Smooth muscle cell of the brain vasculature (primary cell): ENCODE data around the gene RFT1.
"Not testable (repeated sequence)": the region's sequence is repeated elsewhere in the genome, so short reads cannot be mapped to it uniquely, and the experiment has no call there.

Experiments used
- DNase-seq: peaks from one replicate; pipeline ENCODE4 v3.0.0-alpha.2; 2012; ENCODE audit warnings: low read depth, low spot score

RFT1 gene

DNA sequence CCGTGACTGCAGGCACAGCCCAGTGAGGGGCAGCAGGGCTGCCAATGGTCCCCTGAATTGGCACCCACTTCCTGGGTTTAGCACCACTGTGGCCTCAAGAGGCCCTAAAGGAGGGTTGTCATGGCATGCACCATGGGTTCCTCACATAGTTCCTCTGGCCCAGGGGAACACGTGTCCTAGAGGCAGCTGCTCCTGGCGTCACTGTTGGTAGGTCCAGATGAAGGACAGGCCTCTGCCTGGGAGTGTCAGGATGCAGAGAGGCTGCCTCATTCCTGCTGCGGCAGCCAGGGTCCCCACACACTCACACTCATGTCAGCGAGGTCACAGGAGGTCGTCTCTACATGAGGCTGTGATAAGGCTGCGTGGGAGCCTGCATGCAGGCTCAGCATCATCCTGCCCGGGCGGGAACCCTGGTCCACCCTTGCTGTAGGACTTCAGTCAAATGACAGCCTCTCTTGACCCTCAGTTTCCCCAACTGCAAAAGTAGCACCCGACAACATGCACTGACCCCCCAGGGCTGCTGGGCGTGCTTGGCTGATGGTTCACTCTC, 58.3 kb downstream of the RFT1 start:
- no peak for DNase-seq

DNA sequence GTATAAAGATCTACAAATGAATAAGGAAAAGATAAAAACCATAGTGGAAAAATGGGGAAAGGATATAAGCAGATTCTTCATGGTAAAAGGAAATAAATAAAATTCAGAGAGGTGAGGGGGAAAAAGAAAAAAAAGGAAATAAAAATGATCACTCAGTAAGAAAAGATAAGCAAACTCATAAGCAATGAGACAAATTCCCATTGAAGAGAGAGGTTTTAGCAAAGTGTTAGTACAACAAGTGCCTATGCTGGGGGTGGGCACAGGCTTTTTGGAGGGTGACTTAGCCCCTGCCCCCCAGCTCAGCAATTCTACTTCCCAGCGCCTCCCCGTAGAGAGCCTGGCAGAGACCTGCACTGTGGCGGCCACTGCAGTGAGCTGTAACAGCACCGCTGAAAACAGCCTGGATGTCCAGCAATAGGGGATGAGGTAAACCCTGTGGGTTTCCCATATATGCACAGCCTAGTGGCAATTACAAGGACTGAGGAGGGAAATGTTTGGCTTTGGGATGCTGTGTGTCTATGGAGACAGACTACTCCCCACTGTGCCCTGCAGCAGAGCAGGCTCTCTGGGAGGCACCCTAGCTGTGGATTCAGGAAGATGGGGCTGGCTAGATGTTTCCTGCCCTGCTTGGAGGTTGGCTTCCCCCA, 60.7 kb downstream of the RFT1 start:
- DNase-seq: no peak

DNA sequence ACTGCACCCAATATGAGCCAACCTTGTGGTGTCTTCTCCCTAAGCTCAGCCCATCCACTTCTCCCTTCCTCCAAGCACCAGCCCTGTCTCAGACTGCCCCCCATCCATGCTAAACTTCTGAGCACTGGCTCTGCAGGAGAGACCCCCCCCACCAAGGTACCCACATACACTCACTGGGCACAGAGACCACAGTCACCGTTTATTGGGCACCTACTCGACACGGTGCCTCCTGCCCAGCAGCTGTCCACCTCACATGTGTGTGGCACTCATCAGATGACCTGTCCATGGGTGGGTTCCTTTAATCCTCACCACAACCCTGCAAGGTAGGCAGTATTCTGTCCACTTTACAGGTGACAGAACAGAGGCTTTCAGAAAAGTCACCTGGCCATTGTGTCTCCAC, 62.1 kb downstream of the RFT1 start:
- no peak for DNase-seq

DNA sequence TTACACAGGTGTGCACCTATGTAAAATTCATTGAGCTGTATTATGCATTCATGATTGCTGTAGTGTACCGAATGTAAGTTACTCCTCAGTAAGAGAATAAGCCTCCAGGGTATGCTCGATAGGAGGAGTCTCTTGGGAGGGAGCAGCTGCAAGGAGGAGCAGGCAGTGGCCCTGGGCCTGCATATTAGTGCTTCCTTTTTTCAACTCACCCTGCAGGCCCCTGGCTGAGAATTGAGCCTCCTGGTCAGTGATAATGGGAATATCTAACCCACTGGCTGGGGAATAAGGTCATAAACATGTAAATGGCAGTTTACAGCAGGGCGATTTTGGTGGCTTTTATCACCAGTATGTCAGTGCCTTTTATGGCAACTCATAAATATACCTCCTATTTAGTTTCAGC, 62.7 kb downstream of the RFT1 start:
- DNase-seq: no peak

DNA sequence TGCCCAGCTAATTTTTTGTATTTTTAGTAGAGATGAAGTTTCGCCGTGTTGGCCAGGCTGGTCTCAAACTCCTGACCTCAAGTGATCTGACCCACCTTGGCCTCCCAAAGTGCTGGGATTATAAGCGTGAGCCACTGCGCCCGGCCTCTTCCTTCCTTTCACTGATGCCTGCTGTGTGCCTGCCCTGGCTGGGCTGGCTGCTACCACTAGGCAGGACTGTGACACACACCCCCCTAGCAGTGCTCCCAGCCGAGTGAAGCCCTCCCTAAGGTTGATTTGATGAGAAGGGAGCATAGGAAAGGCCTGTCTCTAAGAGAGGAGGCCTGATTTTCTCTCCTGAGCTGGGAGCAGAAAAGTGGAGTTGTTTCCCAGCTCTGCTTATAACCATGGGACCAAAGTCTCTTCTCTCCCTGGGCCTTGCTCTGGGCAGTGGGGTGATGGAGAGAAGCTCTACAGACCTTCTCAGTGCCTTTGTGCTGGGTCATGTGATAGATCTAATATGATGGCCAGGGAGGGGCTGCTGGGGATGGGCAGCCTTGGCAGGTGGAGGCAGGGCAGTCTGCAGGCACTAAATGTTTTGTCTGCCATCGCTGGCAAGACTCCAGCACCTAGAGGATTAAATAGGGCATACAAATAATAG, 64.3 kb downstream of the RFT1 start:
- no peak for DNase-seq

DNA sequence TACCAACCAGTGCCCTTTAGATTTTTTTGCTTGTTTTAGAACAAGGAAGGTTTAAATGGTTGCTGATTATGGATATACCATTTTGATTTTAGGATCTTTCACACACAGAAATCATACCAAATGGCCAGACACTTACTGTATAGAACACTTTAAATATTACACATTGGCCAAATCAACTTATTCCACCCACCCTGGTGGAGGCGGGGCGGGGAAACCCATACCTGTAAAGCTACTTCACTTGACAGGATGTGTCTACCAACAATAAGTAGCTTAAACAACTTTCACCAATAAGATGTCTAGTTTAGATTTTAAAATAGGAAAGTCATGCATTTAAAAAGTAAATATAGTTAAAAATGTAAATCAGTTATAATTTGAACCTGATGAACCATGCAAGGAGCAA, 67.3 kb downstream of the RFT1 start:
- no peak for DNase-seq

DNA sequence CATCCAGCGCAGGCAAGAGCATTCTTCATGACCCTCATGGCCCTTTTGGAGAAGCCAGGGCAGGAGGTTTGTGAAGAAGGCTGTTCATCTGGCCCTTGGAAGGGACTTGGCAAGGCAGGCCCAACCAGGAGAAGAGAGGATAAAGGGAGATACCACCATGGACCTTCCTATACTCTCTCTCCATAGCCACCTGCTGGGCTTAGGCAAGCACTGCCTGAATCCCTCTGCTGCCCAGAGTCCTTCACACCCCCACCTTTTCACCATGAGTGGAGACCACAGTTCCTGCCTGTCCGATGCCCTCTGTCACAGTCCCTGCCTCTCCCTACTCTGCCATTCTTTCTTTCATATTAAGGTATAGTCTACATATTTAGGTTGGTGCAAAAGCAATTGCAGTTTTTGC, 73.8 kb downstream of the RFT1 start:
- no peak for DNase-seq

DNA sequence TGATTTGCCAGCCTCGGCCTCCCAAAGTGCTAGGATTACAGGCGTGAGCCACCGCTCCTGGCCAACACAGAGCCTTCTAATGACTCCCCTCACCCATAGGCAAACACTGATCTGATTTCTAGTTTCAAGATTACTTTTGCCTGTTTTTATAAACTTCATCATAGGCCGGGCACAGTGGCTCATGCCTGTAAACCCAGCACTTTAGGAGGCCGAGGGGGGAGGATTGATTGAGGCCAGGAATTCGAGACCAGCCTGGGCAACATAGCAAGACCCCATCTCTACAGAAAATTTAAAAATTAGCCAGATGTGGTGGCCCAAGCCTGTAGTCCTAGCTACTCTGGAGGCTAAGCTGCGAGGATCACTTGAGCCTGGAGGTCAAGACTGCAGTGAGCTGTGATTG, 76.0 kb downstream of the RFT1 start:
- not testable (repeated sequence) for DNase-seq

DNA sequence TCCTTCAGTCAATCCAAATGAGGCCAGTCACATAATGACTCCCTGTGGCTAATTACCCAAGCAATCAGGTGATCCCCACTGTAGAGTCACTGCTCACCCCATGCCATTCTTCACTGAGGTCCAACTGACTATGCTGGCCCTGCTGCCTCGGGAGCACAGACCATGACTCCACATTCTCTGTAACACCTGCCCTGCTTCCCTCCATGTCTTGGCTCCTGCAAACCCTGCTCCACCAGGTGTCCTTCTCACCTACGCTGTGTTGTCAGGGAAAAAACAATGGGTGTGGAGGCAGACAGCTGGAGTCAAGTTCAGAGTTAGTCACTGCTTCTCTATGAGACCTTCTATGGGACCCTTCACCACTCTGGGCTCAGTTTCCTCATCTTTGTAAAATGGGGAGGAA, 78.3 kb downstream of the RFT1 start:
- DNase-seq: no peak

DNA sequence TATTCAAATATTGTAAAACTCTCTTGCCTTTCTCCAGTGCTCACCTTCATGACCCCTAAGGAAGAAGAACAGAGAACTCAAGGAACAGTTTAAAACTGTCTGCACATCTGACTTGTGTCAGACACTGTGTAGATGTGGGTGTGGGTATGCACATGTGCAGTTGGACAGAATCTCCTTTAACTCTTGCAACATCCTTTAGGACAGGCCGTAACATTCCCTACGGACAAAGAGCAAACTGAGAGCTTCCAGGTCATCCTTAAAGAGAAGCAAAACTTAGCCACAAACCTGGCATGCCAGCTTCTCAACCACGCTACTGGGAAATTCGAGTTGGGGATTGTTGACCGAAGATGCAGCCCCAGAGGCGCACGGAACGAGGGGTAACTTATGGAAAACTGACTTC, 80.2 kb downstream of the RFT1 start:
- DNase-seq: no peak

DNA sequence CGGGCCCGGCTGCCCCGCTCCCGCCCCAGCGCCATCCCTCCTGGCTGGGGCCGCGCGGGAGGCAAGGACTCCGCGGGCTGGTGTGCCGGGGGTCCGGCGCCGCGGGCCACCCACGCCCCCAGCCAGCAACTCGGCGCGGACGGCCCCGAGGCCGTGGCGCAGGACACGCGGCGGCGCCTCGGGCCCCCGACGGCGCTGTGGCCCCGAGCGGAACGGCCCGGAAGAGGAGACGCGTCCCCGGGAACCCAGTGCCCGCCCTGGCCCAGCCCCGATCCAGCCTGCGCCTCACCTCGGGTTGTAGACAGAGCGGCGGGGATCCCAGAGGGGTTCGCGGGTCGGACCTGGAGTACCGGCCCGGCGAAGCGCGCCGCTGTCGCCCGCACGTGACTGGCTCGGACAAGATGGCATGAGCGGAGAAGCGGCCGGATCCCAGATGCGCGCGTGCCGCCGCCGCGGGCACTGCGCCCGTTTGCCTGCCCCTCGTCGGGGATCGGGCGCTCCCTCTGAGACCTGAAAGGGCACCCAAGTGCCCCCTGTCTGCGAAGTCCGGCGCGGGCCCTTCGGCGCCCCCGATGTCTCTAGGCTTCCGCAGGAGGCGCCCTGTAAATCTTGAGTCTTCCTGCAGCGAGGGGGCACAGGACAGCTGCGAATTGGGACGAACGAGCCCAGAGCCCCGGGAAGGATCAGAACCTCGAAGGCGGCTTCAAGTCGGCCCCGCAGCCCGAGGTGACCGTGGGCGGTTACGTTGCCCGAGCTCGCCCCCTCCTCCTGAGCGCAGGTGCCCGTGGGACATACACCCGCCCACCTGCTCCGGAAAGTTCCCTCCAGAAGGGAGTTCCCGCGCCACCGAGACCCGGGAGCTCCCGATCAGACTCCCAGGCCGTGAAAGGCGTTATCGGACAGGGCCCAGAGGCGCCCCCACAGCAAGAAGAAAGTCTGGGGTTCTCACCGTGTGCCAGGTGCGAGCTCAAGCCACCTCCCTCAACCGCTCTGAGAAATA, 83.8 kb downstream of the RFT1 start:
- DNase-seq: no peak

DNA sequence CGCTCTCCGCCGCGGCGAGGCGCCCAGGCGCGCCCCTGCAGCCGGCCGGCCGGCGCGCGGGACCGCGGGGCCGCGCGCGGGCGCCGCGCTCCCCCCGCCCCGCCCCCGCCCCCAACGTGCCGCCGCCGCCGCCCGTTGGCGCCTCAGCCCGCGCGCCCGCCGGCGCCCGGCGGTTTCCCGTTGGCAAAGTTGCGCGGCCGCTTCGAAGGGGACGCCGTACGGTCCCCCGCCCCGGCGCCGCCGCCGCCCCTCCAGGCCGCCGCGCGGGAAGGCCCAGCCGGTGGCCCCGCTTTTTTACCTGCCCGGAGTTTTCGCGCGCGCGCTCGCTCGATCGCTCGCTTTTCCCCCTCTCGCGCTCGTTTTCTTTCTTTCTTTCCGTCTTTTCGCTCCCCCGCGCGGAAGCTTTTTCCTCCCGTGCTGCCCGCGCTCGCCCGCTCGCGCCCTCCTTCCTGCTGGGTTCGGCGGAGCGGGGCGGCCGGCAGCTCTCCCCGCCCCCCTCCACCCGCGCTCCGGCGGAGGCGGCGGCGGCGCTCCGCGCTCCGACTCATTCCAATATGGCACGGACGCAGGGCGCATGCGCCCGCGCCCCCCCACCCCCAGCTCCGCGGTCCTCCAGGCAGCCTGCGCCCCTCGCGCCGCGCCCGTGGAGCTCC, 84.6 kb downstream of the RFT1 start, which contains the start of gene SFMBT1:
SFMBT1 (minus strand) TSS at position 556 of the 653 bp plus-strand sequence. CDS start 76,945 bp downstream, outside the sequence.
- no peak for DNase-seq

DNA sequence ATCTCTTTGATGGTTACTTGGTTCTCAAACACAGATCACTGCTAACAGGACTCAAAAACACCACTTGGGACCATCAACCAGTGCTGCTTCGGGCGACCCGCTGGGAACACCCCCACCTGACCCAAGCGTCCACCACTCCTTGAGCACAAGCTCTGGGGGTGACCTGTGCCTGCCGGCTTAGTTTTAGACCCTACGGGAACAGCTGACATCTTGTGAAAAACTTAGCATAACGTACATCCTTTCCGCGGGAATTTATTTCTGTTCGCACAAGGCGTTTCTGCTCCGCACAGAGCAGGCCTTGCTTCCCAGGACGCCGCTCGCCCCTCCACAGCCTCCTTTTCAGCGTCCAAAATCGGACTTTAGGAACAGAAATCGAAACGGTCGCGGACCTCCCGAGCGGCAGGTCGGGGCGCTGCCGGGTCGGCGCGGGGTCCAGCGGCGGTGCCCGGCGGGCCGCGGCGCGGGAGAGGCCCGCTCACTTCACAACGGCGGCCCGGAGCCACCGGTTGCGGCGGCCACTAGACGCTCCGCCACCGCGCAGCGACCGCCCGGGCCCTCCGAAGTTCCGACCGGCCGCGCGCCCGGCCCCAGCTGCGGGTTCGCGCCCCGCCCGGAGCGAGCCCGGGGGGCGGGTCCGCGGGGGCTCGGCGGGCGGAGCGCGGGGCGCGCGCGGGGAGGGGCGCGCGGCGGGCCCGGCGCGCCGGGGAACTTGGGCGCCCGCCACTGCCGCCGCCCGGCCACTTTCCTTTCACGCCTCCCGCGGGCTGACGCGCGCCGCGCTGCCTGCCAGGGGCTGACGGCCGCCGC, 85.3 kb downstream of the RFT1 start:
- no peak for DNase-seq

DNA sequence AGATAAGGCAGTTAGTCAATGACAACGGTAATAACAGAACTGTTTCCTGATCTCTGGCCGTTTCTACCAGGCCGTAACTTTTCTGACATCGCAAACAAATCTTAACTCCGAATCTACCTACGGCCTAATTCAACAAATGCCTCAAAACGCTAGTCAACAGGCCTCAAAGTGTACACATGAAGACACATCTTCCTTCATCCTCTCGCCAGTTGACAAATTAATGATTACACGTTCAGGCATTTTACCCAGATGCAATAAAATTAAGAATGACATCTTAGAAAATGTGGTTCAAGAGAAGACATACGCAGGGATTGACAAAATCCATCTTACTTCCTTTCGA, 85.9 kb downstream of the RFT1 start:
- DNase-seq: no peak

DNA sequence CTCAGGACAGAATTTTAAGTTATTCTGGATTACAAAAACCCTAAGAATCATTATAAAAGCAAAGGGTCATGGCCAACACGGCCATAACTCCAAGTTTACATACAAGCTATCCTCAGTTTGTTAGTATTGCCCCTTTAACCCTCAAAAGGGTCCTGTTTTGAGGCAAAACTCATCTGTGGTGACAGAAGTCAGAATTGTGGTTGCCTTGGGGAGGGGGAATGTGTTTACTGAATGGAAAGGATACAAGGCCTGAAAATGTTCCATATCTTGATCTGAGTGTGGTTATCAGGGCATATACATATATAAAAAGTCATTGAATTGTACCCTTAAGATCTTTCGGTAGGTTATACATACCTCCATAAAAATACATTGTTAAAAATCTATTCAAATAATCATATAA, 86.5 kb downstream of the RFT1 start:
- no peak for DNase-seq

DNA sequence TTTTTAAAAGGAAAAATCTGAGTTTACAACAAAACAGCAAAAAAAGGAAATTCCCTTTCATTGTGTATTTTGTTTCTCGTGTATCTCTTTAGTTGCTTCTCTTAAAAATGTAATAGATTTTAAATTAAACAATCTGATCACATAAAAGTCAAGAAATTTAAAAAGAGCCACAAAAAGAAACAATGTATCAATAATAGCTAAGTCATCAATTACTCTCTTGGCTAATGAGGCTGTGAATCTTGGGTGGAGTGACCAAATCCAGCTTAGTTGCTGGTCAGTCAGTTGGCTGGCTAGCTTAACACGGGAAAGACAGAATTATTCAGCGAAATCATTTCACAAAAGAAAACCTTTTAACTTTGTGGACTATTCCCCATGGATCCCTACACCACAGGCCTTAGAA, 87.6 kb downstream of the RFT1 start:
- DNase-seq: no peak

DNA sequence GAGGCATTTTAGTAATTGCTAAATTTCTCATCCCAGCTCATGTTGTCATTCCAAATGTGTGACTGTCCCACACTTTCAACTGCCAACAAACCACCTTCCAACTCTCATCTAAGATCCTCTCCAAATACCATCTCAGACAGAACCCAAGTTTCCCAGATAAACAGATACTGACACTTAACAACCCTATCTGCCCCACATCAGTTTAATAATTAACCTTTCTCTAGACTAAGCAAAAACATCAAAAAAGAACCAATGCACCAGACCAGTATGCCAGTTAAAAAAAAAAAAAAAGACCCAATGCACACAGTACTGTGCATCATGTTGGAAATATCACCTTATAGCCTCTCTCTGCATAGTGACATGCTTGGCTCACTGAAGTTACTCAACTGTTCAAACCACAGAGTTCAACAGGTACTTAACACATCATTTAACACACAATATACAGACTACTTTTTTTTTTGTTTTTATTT, 89.8 kb downstream of the RFT1 start:
- DNase-seq: no peak

DNA sequence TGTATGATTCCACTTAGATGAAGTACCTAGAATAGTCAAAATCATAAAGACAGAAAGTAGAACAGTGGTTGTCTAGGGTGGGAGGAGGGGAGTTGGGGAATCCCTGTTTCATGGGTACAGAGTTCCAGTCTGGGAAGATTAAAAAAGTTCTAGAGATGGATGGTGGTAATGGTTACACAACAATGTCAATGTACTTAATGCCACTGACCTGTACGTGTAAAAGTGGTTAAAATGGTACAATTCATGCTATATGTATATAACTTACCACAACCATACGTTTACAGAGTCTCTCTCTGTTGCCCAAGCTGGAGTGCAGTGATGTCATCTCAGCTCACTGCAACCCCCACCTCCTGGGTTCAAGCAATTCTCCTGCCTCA, 90.9 kb downstream of the RFT1 start:
- no peak for DNase-seq

DNA sequence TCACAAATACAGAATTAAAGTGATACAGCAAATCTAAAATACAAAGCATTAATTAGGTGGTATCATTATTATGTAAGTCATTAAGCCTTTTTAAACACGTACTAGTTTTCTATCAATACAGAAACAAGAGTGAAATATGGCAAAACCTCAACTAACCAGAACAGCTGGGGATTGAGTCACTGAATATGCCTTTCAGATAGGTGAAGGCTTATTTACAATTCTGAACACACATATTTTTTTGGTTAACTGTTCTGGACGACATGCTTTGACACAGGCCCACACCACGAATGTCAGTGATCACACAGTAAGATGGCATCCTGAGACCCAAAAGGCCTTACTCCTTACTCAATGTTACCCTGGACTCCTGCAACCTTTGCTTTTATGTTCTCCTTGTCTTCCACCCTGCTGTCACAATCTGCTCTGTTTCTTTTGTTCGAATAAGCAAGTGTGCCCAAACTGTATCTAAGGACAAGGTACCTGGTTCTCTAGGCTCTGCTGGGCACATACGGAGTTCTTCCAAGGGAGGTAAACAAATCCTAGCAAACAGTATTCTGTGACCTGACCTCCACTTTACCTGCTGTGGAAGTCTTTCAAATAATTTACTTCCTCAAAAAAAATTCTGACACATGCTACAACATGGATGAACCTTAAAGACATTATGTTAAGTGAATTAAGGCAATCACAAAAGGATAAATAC, 91.4 kb downstream of the RFT1 start:
- no peak for DNase-seq
